HG02798 (cell line): ENCODE data around the gene CTCF.
A peak's percentile ranks its signal among the peaks of the same experiment; 100 is the strongest.

Experiments used
- ATAC-seq: cut with Tn5 transposase; IDR thresholded peaks from one replicate; pipeline ENCODE4 v1.9.1; 2021; ENCODE audit warnings: mild to moderate bottlenecking; ENCODE audit not compliant: unreplicated experiment, poor library complexity

CTCF gene

DNA sequence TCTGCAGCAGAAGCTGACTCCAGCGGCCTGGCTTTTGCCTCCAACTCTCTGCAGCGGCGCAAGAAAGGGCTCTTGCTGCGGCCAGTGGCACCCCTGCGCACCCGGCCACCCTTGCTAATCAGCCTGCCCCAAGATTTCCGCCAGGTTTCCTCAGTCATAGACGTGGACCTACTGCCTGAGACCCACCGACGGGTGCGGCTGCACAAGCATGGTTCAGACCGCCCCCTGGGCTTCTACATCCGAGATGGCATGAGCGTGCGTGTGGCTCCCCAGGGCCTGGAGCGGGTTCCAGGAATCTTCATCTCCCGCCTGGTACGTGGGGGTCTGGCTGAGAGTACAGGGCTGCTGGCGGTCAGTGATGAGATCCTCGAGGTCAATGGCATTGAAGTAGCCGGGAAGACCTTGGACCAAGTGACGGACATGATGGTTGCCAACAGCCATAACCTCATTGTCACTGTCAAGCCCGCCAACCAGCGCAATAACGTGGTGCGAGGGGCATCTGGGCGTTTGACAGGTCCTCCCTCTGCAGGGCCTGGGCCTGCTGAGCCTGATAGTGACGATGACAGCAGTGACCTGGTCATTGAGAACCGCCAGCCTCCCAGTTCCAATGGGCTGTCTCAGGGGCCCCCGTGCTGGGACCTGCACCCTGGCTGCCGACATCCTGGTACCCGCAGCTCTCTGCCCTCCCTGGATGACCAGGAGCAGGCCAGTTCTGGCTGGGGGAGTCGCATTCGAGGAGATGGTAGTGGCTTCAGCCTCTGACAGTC, 99.7 kb downstream of the CTCF start:
- ATAC-seq = no peak

DNA sequence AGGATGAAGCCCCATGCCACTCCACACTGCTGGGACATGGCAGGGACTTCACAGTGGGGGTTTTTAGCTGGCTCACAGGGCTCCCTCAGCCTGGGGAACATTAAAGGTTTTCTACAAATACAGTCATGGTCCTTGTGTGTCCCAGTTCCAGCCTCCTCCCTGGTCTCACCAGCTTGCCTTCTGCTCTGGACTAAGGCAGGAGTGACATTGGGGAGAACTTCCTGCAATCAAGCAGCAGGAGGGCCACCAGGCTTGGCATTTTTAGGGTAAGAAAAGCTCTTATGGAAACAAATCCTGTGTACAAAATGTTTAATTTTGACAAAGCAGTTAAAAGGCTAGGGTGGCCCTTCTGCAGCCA, 100.3 kb downstream of the CTCF start:
- no peak for ATAC-seq

DNA sequence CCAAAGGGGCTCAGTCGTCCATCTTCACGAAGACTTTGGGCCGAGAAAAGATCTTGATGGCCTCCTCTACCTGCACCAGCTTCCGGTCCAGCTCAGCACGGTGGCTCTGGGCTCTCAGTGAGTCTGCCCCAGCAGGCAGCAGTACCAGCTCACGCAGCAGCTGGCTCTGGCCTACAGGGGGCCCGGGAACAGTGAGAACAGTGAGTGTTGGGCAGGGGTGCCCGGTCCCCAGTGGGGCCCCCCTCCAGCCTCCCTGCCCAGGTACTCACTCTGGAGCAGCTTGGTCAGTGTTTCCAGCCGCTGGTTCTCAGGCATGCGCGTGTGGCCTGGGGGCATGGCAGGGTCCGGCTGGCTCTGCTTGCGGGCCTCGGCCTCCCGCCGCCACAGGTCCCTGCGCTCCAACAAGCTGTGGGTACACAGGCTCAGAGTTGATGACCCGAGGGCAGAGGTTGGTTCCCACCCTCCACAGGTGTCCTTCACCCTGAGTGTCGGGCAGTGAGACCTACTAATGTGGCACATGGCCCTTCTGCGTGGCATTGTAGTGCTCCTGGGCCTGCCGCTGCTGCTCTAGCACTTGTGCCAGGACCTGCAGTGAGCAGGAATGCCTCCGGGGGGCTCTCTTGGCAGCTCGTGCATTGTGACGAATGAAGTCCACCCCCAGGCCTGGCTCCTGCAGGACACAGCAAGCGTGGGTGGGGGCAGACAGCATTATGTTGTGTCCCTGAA, 101.0 kb downstream of the CTCF start:
- no peak for ATAC-seq

GRCh38 chr16:67663877-67664222, 101.5 kb downstream of the CTCF start:
- no peak for ATAC-seq

DNA sequence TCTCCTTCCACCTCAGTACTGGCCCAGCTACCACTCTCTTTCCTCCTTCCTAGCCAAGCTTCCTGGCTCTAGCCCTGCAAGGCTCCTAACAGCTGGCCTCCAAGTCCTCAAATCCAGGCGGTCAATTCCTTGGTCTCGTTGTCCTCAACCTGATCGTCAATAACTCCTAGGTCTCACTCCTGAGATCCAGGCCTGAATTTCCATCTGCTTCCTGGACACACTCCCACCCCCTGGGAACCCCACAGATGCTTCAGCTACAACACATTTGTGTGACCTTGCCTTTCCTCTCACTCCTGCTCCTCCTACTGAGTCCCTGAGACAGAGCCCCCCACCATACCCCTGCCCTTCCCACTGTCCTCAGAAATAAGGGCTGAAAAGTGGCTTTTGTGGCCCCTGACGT, 101.9 kb downstream of the CTCF start:
- no peak for ATAC-seq

DNA sequence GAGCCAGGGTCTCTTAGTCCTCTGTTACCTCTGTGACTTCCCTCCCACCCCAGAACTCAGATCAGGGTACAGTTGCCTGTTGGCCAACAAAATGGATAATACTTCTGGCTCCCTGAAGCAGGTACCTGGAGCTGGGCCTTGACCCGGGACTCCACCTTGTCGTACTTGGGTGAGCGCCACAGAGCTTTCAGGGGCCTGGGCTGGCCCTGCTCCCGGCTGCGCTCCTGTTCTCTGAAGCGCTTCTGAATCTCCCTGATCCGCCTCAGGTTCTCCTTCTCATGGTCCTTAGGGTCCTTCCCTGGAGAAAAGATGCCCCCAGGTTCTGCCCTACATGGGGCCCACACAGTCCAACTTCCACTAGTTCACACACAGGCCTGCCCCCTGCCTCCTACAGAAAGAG, 102.5 kb downstream of the CTCF start:
- no peak for ATAC-seq

- no peak for ATAC-seq
Measured at GRCh38 chr16:67665598-67665997, 103.3 kb downstream of the CTCF start.

- no peak for ATAC-seq
Measured at GRCh38 chr16:67666032-67666551, 103.8 kb downstream of the CTCF start.

DNA sequence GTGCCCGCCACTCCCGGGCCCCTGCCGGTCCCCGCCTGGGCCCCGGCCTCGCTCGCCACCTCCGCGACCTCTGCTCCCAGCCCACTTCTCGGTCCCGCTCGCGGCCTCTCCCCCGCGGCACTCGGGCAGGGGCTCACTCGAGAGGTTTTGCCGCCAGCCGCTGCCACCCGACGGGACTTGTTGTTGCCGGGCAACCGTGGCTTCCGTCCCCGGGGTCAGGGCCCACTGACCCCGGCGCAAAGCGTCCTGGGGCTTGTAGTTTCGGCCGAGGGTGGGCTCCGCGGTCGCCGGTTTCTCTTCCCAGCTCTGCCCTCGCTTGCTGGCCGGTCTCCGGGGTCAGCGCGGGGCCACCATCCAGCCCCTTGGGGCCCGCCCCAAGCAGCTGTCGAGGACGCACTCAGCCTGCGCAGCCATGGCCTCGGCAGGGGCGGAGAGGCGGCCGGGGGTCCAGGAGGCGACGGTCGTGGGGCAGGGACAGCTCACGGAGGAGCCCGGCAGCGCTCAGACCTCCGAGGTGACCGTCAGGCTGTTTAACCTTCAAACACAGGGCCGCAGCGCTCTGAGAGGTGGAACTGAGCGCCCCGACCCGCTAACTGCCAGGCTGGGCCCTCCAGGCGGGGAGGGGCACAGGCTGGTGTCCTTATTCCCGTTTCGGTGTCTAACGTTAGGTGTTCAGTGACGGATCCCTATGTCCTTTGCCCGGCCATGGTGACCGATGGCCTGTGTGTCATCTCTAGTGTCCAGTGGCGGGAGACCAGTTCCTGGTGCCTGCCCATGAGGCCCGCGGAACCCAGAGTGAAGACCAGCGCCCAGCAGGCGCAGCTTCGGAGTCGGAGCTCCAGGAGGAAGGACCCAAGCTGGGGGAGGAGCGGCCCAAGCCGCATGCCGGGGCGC, 104.5 kb downstream of the CTCF start, which contains the start of the genes C16orf86 and ENKD1:
TSS of gene C16orf86 (plus strand) at position 256 of the 894 bp plus-strand sequence. CDS start at position 413, 157 bp downstream.
TSS of gene ENKD1 (minus strand) at position 192 of the 894 bp plus-strand sequence. CDS start 308 bp downstream, outside the sequence.
- ATAC-seq = peak; percentile 71

DNA sequence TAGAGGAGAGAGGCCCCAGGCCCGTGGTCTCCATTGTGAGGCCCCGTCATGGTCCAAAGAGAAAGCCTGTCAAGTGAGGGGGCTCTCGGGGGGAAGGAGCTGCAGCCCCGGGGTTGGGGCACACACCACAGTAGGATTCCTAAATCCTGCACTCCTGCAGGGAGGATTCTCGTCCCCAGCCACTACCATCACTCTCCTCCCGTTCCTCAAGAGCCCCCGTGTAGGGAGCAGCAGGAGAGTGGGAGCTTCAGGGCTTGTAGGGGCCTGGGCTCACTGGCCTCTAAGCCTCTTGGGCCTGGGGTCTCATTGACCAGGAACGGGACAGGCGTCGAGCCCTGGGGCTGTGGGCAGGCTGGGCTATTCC, 105.1 kb downstream of the CTCF start:
- ATAC-seq = no peak

GRCh38 chr16:67667817-67668494, 105.6 kb downstream of the CTCF start:
- ATAC-seq = peak; percentile 77

- ATAC-seq = no peak
Measured at GRCh38 chr16:67668495-67669157, 106.3 kb downstream of the CTCF start.

DNA sequence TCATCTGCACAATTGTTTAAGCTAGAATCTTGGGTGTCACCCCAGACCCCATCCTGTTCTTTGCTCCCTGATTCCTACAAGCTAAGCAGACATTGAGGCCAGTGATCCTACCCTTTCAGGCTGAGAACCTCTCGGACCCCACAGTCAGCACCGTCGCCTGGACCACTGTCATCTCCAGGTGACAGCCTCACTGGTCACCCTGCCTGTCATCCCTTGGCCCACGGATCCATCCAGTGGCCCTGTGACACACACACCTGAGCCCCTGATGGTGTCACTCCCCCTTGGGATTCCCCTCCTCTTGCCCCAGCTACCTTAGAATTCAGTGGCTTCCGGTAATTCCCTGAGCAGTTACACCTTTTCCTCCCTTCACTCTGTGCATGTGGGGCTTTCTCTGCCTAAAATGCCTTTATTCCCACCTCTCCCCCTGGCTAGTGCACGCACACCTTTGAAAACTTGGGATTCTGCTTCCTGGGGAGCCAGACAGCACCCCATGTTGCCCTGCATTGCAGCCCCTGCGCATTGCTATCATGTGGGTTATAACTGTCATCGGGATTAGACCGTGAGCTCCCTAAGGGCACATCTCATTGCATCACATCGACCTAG, 107.3 kb downstream of the CTCF start:
- ATAC-seq = no peak

GRCh38 chr16:67672306-67672705, 110.0 kb downstream of the CTCF start:
- ATAC-seq = no peak

- no peak for ATAC-seq
Measured at GRCh38 chr16:67672739-67673662, 110.7 kb downstream of the CTCF start.

- ATAC-seq = no peak
Measured at GRCh38 chr16:67673712-67674580, 111.6 kb downstream of the CTCF start.
